ENCODE measurements around the gene IRGC. TPM values are rescaled to one million over a fixed set of nuclear protein-coding genes. Genes with fewer than 3 reads are reported as not detected.

Gene IRGC
- total RNA-seq, 2 donors from 2014 or later: not detected

DNA sequence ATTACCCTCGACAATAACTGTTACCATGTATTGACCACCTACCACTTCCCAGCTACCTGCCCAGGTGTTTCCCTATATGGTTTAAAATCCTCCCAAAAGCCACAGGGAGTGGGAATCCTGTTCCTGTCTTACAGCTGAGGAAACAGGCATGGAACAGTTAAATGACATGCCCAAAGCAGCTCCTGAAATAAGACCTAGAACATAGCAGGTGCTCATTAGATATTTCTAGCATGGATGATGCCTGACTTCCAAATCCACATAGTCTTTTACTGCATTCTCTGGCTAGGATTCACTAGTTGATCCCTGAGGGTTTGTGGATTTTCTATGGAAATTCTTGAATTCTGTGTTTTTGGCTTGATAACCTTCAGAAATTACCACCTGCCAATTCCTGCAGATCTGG is 51.9 kb downstream of the IRGC start:
- no peaks in the 10 kb centered on the region for H3K36me3 Mint-ChIP-seq (ENCODE audit: low read depth)
- no peak for DNase-seq
- Histone ChIP-seq H3K27me3 (ENCODE audit: control insufficient read depth, insufficient read depth, low read length, poor library complexity, severe bottlenecking) (peaks cover 19% of the 10 kb centered on the region), H3K4me1 (ENCODE audit: control insufficient read depth, insufficient read depth, low read length) (no peaks in the 10 kb centered on the region), H3K9ac (ENCODE audit: extremely low read depth, low read length, poor library complexity, severe bottlenecking) (no peak overlapping the region), H3K27ac (ENCODE audit: low read depth, low read length) (no peak overlapping the region), H3K4me3 (ENCODE audit: low read length) (no peak overlapping the region), H3K36me3 (ENCODE audit: control insufficient read depth, insufficient read depth, low read length) (no peaks in the 10 kb centered on the region), H3K9me3 (ENCODE audit: control insufficient read depth, low read length) (no peaks in the 10 kb centered on the region)
- no peak for TF ChIP-seq CTCF (conservative IDR thresholded peaks at IDR 0.05)
- H3K4me3 Mint-ChIP-seq: no peak overlapping the region
- WGBS, 2 experiments (ENCODE audit: insufficient coverage in 1 of 2, insufficient read length in 1 of 2): 96 to 100% methylated on average over 1 of the region's 1 CpG
- H3K27me3 Mint-ChIP-seq (ENCODE audit: insufficient read depth): peaks cover 47% of the 10 kb centered on the region
- H3K4me1 Mint-ChIP-seq: no peaks in the 10 kb centered on the region
- no peaks in the 10 kb centered on the region for H3K9me3 Mint-ChIP-seq
- no peak overlapping the region for H3K27ac Mint-ChIP-seq

- H3K27ac ChIP-seq (ENCODE audit: low read depth, low read length): no peak overlapping the region
- H3K9me3 ChIP-seq (ENCODE audit: control insufficient read depth, low read length): no peaks in the 10 kb centered on the region
- no peak for DNase-seq
- peaks cover 53% of the 10 kb centered on the region for H3K27me3 Mint-ChIP-seq (ENCODE audit: insufficient read depth)
- H3K4me3 Mint-ChIP-seq: no peak overlapping the region
- no peak overlapping the region for H3K9ac ChIP-seq (ENCODE audit: extremely low read depth, low read length, poor library complexity, severe bottlenecking)
- 89% methylated on average over 8 to 14 of the region's 15 CpGs for WGBS, 2 experiments (ENCODE audit: insufficient coverage in 1 of 2, insufficient read length in 1 of 2)
- peaks cover 3% of the 10 kb centered on the region for H3K4me1 ChIP-seq (ENCODE audit: control insufficient read depth, insufficient read depth, low read length)
- no peaks in the 10 kb centered on the region for H3K9me3 Mint-ChIP-seq
- H3K36me3 Mint-ChIP-seq (ENCODE audit: low read depth): no peaks in the 10 kb centered on the region
- no peak overlapping the region for H3K27ac Mint-ChIP-seq
- no peaks in the 10 kb centered on the region for H3K36me3 ChIP-seq (ENCODE audit: control insufficient read depth, insufficient read depth, low read length)
- H3K4me3 ChIP-seq (ENCODE audit: low read length): no peak overlapping the region
- no peak for TF ChIP-seq CTCF (conservative IDR thresholded peaks at IDR 0.05)
- peaks cover 25% of the 10 kb centered on the region for H3K27me3 ChIP-seq (ENCODE audit: control insufficient read depth, insufficient read depth, low read length, poor library complexity, severe bottlenecking)
- H3K4me1 Mint-ChIP-seq: no peaks in the 10 kb centered on the region
These were observed 52.6 kb downstream of the IRGC start for GRCh38 chr19:43768273-43769050.

DNA sequence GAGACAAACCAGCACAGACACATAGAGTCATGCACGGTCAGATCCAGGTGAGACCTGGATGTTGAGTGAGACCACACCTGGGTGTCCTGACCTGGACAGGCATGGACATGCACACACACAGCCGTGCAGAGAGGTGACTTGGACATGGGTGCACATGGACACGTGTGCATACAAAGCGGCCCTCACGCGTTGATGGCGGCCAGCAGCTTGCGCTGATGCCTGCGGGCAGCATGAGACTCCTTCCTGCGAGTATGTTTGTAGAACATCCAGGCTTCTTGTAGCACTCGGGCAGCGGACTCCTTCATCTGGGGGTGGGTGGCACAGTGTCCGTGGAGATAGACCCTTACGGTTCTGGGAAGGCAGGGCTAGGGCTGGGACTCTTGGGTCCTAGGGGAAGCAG is 53.4 kb downstream of the IRGC start:
- H3K9me3 ChIP-seq (ENCODE audit: control insufficient read depth, low read length): no peaks in the 10 kb centered on the region
- no peak overlapping the region for H3K9ac ChIP-seq (ENCODE audit: extremely low read depth, low read length, poor library complexity, severe bottlenecking)
- H3K9me3 Mint-ChIP-seq: no peaks in the 10 kb centered on the region
- no peaks in the 10 kb centered on the region for H3K36me3 ChIP-seq (ENCODE audit: control insufficient read depth, insufficient read depth, low read length)
- WGBS, 2 experiments (ENCODE audit: insufficient coverage in 1 of 2, insufficient read length in 1 of 2): 95 to 96% methylated on average over 14 of the region's 14 CpGs
- H3K4me1 Mint-ChIP-seq: no peaks in the 10 kb centered on the region
- peaks cover 61% of the 10 kb centered on the region for H3K27me3 Mint-ChIP-seq (ENCODE audit: insufficient read depth)
- TF ChIP-seq CTCF (conservative IDR thresholded peaks at IDR 0.05): no peak
- peaks cover 33% of the 10 kb centered on the region for H3K27me3 ChIP-seq (ENCODE audit: control insufficient read depth, insufficient read depth, low read length, poor library complexity, severe bottlenecking)
- H3K4me3 ChIP-seq (ENCODE audit: low read length): no peak overlapping the region
- H3K36me3 Mint-ChIP-seq (ENCODE audit: low read depth): no peaks in the 10 kb centered on the region
- no peak overlapping the region for H3K4me3 Mint-ChIP-seq
- H3K27ac Mint-ChIP-seq: no peak overlapping the region
- peaks cover 9% of the 10 kb centered on the region for H3K4me1 ChIP-seq (ENCODE audit: control insufficient read depth, insufficient read depth, low read length)
- H3K27ac ChIP-seq (ENCODE audit: low read depth, low read length): no peak overlapping the region
- no peak for DNase-seq

Other genes starting within 250 kb of the IRGC start
- gene PHLDB3, start 211.3 kb upstream of the IRGC start, total RNA-seq: 10 to 100 TPM in 1 of 2 donors, 1 to 10 TPM in 1; 7.7 to 13.5 TPM
- gene ETHE1, start 188.9 kb upstream of the IRGC start, total RNA-seq: 10 to 100 TPM; 13.0 to 15.2 TPM
- gene ZNF575, start 182.9 kb upstream of the IRGC start, total RNA-seq: under 1 TPM; 0.22 TPM
- gene XRCC1, start 140.5 kb upstream of the IRGC start, total RNA-seq: 10 to 100 TPM; 48.8 to 52.1 TPM
- 10 to 100 TPM in 1 of 2 donors, 1 to 10 TPM in 1; 7.7 to 12.2 TPM for gene PINLYP, start 140.3 kb upstream of the IRGC start, total RNA-seq
- 10 to 100 TPM; 39.7 to 46.0 TPM for gene IRGQ, start 119.9 kb upstream of the IRGC start, total RNA-seq
- 10 to 100 TPM; 11.9 to 12.1 TPM for gene ZNF576, start 119.5 kb upstream of the IRGC start, total RNA-seq
- under 1 TPM; 0.35 to 0.37 TPM for gene SRRM5, start 104.0 kb upstream of the IRGC start, total RNA-seq
- gene ZNF428, start 96.4 kb upstream of the IRGC start, total RNA-seq: 10 to 100 TPM; 44.3 to 46.8 TPM
- 10 to 100 TPM in 1 of 2 donors, 1 to 10 TPM in 1; 9.3 to 19.9 TPM for gene CADM4, start 76.2 kb upstream of the IRGC start, total RNA-seq
- gene PLAUR, start 45.9 kb upstream of the IRGC start, total RNA-seq: 10 to 100 TPM; 14.7 to 21.5 TPM
- 10 to 100 TPM; 44.6 to 53.8 TPM for gene SMG9, start 38.9 kb downstream of the IRGC start, total RNA-seq
- not detected for gene KCNN4, start 64.9 kb downstream of the IRGC start, total RNA-seq
- under 1 TPM in 1 of 2 donors, not detected in 1; 0.11 TPM for gene LYPD5, start 86.4 kb downstream of the IRGC start, total RNA-seq
- gene ZNF283, start 111.2 kb downstream of the IRGC start, total RNA-seq: 10 to 100 TPM in 1 of 2 donors, 1 to 10 TPM in 1; 7.1 to 10.1 TPM
- gene ZNF404, start 167.9 kb downstream of the IRGC start, total RNA-seq: 1 to 10 TPM; 4.0 to 6.6 TPM
- 10 to 100 TPM; 18.6 to 19.4 TPM for gene ZNF45, start 219.2 kb downstream of the IRGC start, total RNA-seq
- gene ZNF221, start 235.2 kb downstream of the IRGC start, total RNA-seq: 10 to 100 TPM; 11.5 to 11.8 TPM